HTERT RPE-1 (cell line): ENCODE data around the gene NDN.
"Not testable (repeated sequence)": the region's sequence is repeated elsewhere in the genome, so short reads cannot be mapped to it uniquely, and the experiment has no call there.

Experiments
- in situ Hi-C: fragments of 300-500 bp; cut with MboI; formaldehyde crosslinking; loops from 4 replicates; pipeline ENCODE4 v1.14.3; 2020; ENCODE audit warnings: low sequenced_read_pairs

NDN gene, protein sequence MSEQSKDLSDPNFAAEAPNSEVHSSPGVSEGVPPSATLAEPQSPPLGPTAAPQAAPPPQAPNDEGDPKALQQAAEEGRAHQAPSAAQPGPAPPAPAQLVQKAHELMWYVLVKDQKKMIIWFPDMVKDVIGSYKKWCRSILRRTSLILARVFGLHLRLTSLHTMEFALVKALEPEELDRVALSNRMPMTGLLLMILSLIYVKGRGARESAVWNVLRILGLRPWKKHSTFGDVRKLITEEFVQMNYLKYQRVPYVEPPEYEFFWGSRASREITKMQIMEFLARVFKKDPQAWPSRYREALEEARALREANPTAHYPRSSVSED

DNA sequence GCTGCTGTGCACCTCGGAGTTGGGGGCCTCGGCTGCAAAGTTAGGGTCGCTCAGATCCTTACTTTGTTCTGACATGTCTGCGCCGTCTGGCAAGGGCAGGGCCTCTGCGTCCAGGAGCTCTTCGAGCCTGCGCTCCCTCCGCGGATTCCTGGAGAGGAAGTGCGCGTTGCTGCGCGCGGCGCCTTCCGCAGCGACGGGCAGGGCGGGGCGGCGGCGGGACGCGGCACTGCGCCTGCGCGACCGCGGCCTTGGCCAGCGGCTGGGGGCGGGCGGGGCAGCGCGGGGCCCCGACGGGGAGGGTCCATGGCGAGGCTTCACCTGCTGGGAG, at the start of gene NDN:
Gene NDN (minus strand): TSS at position 163 of the 328 bp plus-strand sequence. CDS start 88 bp downstream, at position 75.
- in situ Hi-C loops, result no loop called here

DNA sequence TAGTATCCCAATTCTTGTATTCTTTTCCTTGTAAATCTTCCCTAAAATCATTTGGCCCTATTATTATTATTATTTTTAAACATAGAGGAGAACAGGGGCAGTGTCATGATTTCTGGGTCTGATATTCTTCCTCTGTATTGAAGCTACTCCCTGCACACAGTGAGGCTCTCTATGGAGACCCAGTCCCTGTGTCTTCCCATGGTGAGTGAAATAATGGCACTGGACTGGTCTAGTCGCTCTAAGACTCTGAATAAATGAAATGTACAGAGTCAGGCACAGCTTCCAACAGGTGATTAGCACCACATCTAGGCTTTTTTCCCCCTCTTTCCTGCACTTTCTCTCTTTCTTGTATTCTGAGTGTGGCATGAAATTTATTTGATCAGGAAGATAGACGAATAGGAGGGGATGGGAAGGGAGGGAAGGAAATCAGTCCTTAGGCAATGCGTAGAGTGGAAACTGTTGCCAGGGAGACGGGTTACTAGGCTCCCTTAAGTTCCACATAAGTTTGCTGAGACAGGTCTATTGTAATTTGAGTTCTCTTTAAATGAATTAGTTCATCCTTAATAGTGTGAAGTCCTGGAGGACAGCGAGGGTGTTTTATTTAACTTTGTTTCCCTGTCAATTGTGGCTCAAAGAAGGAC, 49.0 kb upstream of the NDN start:
- in situ Hi-C loops, result no loop called here

DNA sequence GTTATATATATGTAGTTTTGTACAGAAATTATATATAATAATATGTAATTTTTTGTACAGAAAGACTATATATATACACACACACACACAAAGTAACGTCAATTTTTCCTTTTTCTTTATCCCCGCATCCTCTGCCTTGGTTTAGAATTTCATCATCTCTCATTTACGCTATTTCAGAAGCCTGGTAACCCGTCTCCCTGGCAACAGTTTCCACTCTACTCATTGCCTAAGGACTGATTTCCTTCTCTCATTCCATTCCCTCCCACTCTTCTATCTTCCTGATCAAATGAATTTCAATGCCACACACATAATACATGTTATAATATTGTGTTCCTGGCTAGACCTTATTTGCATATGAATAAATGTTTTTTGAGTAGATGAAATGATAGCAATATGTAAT, 47.8 kb upstream of the NDN start:
- in situ Hi-C loops, result no loop called here

GRCh38 chr15:23713874-23714656, 27.0 kb upstream of the NDN start:
- in situ Hi-C loops, result not testable (repeated sequence)

DNA sequence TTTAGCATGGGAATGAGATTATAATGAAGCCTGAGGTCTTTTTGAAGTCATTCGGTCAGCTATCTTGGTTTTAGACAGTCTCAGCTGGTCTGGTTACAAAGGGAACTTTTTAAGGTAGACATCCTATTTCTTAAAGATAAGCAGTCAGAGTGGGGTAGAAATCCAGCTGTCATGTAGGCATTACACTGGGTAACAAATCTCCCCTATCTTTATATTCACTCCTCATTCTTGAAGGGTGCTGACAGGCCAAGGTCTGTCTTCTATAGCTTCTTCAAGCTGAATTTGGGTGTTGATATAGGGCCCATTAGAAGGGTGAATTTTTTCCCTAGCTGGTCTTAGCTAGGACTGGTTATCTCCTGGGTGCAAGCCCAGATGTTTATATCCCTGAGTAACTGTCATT, 21.2 kb upstream of the NDN start:
- in situ Hi-C loops, result no loop called here

GRCh38 chr15:23695282-23695681, 8.2 kb upstream of the NDN start:
- in situ Hi-C loops, result no loop called here

GRCh38 chr15:23694592-23694991, 7.5 kb upstream of the NDN start:
- in situ Hi-C loops, result no loop called here

- in situ Hi-C loops, result no loop called here
Observed at GRCh38 chr15:23690450-23690852, 3.3 kb upstream of the NDN start.

DNA sequence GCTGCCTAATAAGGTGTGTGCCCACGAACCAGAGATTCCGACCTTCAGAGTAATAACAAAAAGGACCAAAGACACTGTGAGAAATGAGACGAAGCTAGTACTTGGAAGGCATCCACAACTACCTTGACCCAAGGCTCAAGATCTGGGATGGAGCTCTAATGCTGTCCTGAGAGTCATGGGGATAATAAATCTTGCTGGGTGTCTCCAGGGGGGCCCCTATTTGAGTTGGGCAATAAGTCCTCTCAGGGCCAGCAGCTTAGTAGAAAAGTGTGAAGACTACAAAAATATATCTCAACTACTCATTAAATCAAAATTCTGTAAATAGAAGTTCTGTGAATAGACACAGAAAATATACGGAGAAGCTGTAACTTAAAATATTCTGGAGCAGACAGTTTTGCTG, 2.9 kb upstream of the NDN start:
- in situ Hi-C loops, result no loop called here

GRCh38 chr15:23686466-23687142, 501 bp downstream of the NDN start:
- in situ Hi-C loops, result no loop called here

GRCh38 chr15:23671481-23671880, 15.6 kb downstream of the NDN start:
- in situ Hi-C loops, result no loop called here

GRCh38 chr15:23670970-23671369, 16.1 kb downstream of the NDN start:
- in situ Hi-C loops, result no loop called here

DNA sequence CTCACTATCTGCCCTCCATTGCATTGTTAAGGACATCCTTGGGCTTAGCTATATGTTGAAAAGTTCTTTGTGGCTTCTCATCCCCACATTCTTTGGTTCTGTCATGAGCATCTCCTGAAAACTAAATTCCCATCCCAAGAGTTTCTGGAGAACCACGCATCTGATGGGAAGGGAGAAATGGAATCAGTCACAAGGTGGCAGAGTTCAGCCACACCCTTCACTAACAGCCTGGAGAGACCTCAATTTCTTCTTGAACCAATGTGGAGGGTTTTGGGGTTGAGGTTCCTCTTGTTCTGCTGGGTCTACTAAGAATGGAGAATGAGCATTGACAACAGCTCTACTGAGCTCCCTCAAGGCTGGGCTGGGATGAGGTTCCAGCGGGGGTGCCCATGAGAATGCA, 23.9 kb downstream of the NDN start:
- in situ Hi-C loops, result no loop called here

GRCh38 chr15:23648920-23649515, 38.1 kb downstream of the NDN start:
- in situ Hi-C loops, result no loop called here

- in situ Hi-C loops, result no loop called here
Observed at GRCh38 chr15:23647421-23648370, 39.4 kb downstream of the NDN start, which contains the start of gene MAGEL2. TSS of gene MAGEL2 (minus strand) at chr15:23647867. CDS start at chr15:23647742, 125 bp downstream.

GRCh38 chr15:23647001-23647295, 40.2 kb downstream of the NDN start:
- in situ Hi-C loops, result no loop called here

GRCh38 chr15:23646165-23647000, 40.7 kb downstream of the NDN start:
- in situ Hi-C loops, result no loop called here

DNA sequence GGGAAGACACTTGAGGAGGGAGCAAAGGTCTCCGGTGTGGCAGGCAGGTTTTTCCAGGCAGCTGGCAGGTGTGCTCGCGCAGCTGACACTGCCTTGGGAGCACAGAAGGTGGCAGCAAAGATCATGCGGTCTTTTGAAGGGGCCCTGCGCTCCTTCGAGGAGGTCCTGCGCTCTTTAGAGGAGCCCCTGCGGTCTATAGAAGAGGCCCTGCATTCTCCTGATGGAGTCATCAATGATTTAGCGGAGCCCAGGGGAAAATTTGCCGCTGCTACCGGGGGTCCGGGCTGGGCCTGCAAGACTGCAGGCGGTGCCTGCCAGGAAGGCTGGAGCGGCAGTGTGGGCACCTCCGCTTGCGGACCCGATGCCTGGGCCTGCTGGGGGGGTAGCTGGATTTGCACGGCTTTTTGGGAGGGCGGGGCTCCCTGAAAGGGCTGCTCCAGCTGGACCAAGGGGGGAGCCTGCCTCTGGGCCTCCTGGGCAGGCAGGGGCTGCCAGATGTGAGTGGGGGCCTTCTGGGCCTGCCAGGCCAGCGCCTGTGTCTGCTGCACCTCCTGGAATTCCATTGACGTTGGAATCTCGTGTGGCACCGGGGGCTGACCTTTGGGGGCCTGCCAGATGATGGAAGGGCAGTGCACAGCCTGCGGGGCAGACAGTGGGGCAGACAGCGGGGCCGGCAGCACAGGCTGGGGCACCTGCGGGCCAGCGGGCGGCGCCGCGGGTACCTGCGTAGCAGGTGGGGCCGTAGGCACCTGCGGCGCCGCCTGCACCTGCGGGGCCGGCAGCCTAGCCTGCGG, 41.5 kb downstream of the NDN start:
- in situ Hi-C loops, result no loop called here
